ENCODE data around the gene HIVEP3. TPM values are rescaled to one million over a fixed set of nuclear protein-coding genes. Genes with fewer than 3 reads are reported as not detected.

HIVEP3 gene
- total RNA-seq, 1 donor from 2014 or later = 21.5 TPM

DNA sequence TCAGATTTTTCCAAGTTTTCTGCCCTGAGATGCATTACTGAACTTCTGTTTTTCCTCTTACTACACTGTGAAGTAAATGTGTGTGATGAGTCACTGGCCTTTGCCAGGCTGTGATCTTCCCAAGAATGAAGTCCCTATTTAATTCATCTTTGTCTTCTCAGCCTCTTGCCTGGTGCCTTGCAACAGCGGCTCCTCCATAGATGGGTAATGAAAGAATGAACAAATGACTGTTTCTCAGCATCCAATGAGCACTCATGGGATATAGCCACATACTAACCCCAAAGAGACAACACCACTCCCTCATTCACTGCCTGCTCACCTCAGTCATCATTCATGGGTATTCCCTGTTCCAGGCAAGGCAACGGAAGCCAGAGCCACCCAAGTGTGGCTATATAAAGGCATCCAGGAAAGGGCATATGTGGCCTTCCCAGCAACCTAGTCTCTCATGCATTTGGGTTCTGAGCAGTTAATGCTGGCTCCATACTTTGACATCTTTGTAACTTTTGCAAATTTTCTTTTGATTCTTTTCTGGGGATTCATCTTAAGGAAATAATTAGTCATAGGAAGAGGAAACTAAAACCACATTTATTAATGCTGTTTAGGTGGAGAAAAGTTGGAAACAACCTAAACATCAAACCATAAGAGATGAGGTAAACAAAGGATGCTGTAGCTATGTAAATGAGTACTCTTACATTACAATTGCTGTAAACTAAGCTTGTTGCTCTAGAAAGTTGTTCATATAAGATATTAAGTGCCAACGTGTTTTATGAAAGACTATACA, 71.9 kb downstream of the HIVEP3 start:
- DNase-seq = no peak

DNA sequence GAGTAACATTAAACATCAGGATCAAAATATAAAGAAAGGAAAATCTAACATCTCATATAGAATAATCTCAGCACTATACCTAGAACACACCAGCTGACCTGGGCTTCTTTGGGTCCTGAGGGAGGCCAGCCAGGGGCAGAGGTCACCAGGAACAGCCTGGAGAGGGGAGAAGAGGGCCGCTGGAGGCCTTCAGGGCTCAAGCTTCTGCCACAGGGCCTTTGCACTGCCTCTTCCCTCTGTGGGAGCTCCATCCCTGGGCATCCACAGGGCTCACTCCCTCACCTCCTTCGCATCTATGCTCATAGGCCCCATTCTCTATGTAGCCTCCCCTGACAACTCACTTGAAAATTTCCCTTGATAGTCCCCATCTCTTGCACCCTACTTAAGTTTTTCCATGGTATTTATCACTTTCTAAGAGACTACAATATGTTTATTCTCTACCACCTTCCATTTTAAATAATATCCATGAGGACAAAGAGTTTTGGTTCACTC, 73.9 kb downstream of the HIVEP3 start:
- DNase-seq = no peak

DNA sequence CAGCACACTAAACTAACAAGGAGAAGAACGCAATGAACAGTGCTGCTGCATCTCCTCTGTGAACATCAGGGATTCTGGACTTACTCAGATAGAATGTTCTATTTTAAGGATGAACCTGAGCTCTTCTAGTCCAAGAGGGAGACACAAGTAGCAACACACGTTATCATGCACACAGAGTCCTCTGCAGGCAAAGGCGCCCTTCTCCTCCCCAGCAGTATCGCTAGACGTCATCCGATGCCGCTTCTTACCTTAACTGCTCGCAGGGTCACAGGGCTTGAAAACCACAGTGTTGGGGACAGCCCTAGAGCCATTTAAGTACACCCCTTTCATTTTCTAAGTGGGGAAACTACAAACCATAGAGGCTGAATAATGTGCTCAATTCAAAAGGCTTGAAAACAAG, 74.5 kb downstream of the HIVEP3 start:
- DNase-seq = no peak

DNA sequence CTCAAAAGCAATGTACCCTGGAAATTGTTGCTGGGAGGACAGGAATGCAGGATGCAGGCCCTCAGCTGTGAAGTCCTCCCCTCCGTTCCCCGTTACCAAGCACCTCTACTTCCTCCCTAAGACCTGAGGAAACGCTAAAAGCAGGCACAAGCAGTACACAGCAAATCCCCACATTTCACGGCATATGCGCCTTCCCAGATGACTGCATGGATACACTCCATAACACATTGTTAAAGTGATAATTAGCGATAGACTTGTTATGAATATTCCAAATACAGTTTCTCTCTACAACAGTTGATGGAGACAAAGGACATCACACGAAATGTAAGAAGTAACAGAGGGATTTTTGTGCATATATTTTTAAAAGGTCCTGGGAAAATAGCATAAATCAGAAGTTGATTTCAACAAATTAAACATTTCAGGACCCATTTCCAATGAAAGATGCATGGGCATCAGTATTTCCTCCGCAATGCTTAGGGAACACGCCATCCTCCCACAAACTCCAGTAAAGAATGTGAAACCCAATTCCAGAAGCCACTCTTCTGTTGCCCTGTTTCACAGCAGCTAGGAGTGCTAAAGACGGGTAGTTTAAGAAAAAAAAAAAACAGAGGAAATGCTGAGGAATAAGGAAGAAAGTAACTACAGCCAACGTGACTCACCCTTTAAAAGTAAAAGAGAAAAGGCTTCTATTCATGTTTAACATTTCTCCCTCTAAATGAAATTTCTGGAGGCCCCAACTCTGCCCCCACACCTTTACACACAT, 75.5 kb downstream of the HIVEP3 start:
- no peak for DNase-seq

DNA sequence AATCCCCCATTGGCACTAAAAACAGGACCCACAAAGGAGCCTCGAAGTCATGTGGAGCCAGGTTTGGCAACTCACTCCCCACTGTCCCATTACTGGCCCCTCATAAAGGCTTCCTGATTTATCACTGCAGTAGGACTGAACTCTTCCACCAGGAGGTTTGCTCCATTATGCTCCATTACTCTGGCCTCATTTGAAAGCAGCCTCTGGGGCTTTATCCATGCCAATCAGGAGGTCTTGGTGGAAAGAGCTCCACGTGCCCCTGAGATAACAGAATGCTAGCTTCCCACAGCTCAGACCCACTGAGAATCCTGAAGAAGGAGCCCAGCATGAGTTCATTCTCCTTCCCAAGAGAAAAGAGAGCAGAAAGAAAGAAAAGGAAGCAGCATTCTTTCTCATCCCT, 76.4 kb downstream of the HIVEP3 start:
- DNase-seq = no peak

DNA sequence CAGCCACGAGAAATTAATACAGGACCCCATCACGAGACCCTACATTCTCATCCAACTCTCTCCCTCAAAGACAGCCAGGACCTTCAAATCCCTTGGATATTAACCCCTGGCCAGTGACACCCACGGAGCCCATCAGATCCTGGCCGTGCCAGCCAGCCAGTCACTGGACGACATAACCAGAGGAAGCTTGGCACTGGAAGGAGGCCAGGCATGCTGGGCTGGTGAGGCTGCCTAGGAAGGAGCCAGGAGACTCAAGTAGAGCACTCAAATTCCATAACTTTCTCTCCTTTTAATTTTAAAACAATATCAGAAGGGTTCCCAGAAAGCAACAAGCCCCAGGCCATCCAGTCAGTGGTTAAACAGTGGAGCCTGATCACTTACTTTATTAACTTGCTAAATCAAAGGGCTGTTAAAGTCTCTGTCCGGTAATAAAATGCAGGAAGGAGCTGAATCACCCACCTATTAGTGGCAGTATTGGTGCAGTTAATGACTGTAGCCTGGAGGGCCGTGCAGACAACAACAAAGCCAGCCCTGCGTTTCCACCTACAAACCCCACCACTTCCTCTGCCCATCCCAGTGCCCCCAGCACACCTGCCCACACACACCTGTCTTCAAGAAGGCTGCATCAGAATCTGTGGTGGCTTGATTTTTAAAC, 78.0 kb downstream of the HIVEP3 start:
- DNase-seq = no peak

DNA sequence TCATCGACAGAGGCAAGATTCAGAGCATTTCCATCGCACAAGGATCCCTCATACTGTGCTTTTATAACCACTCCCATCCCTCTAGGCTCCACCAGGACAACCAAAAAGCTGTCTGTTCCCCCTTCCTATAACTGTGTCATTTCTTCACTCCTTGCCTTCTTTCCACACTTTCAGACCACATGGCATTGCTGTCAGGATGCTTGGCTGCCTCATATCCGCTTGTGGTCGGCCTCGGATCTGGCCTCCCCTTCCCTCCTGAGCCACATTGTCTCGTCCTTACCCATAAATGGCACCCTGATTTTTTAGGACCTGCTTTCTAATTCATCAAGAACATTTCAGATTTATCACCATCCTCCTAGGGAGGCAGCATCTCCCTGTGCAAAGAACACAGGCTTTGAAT, 80.5 kb downstream of the HIVEP3 start:
- no peak for DNase-seq

DNA sequence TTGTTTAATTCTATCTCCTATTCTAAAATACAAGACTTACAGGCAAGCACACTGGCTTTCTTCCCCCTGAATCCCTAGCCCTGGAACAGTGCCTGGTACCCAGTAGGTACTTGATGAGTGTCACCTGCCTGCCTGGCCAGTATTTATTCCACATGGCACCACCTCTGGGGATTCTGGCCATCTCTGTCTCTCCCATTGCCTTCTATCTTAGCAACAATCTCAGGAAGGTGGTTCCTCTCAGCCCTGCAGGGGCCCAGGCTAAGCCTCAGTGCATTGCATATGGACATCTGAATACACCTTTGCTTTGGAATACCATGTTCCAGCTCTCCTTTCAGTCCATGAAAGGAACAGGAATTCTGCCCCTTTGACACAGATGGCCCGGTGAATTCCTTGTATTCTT, 81.0 kb downstream of the HIVEP3 start:
- no peak for DNase-seq

DNA sequence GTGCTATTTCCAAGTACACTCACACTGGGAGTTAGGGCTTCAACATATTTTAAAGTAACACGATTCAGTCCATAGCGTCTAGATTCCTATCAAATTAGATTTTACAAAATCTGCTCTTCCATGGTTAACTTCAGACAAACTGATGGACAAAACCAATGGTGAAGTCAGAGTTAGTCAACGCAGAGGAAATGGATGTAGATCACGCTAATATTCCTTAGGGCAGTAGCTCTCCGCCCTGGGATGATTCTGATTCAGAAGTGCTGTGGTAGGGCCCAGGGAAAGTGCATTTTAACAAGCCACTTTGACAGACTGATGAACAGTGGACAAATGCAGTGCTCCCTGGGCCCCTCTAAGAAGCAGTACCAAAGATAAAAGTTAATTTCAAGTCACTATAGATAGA, 83.2 kb downstream of the HIVEP3 start:
- no peak for DNase-seq

DNA sequence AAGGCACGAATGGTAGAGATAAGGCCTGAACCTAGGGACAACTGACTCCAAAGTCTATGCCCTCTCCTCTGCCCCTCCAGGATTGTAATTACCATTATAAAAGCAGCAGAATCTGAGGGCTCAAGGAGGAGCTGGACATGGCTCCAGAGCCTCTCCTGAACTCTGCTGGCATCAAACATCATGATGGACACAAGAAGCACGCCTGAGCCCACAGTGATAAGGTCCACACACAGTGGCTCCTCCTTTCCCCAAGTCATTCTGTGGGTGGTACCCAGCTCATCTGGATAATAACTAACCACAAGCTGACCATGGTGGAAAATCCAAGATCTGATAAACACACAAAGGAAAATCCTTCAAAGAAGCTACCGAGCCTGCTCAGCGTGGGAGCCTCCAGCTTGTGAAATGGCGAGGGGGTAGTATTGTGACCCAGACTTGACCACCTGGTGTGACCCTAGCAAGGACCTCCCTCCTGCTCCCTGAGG, 85.2 kb downstream of the HIVEP3 start:
- DNase-seq = no peak

DNA sequence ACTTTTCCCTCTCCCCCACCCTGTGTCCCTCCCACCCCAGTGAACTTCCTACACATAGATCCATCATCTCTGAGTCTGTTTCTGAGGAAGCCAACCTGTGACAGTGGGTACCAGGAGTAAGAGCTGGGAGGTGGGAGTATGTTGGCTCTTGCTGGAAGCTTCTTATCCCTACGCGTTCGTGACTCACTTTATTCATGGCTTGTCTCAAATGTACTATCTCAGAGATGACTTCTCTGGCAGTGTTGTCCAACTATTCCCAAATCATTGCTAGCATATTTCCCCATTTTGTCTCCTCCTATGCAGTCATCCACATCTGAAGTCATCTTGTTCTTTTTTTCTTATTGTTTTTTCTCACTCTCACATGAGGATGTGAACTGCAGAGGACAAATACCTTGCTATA, 88.0 kb downstream of the HIVEP3 start:
- DNase-seq = peak; percentile 10

DNA sequence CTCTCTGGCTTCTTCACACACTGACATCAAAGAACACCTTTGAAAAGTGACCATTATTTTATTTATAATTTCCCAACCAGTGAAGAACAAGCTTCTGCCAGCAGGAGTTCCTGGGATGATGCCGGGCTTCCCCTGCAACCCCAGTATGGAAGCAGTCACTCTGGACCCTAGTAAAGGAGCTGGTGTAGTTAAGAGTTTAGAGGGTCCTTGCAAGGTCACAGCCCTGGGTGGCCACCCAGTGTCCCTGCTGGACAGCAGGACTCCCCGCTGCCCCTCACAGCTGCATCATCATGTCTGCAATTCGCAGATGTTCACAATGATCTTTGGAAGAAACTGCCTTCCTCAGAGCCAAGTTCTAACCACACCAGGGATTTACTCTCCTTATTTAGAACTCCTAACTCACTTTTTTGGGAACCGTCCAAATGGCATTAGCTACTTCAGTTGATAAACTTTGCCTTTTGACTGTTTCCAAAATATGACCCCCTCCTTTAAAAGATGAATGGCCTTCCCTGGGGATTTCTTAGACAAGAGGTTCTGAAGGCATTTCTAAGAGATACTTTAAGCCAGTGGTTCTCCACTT, 90.6 kb downstream of the HIVEP3 start:
- no peak for DNase-seq

DNA sequence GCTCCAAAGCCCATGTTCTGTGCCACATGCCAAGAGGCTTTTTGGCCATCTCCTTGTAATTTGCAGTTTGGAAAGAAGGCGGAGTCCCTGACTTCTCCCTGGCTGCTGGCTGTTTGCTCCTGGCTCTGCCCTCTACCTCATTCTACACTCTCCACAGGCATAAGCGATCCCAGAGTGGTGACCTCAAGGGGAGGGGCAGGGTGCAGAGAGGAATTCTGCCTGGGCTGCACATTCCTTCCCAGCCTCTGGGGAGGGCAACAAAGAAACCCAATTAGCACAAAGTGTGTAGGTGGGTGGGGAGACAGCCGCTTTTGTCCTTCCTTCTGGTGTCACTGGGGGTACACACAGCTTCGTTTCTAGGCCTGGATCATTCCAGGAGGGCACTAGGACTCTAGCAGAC, 95.3 kb downstream of the HIVEP3 start:
- no peak for DNase-seq

DNA sequence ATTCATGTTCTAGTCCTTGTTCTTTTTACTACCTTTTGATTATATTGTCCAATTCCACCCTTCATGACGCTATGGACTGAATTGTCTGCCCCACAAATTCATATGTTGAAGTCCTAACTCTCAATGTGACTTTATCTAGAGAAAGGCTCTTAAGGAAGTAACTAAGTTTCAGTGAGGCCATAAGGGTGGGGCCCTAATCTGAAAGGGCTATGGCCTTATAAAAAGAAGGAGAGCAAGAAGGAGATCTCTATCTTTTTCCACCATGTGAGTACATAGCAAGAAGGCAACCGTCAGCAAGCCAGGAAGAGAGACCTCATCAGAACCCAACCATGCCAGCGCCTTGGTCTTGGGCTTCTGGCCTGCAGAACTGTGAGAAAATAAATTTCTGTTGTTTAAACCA, 95.9 kb downstream of the HIVEP3 start:
- no peak for DNase-seq

DNA sequence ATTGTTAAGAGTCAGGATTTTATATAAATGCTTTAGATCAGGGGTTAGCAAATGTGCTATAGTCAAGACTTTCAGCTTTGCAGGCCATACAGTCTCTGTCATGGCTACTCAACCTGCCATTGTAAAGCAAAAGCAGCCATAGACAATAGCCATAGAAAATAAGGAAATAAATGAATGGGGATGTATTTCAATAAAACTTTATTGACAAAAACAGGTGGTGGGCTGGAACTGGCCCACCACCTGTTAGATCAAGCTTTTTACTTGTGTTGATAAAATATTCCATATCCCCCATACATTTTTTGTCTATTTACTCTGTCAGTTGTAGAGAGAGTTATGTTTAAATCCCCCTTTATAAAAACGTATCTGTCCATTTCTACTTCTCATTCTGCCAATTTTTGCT, 98.9 kb downstream of the HIVEP3 start:
- no peak for DNase-seq

DNA sequence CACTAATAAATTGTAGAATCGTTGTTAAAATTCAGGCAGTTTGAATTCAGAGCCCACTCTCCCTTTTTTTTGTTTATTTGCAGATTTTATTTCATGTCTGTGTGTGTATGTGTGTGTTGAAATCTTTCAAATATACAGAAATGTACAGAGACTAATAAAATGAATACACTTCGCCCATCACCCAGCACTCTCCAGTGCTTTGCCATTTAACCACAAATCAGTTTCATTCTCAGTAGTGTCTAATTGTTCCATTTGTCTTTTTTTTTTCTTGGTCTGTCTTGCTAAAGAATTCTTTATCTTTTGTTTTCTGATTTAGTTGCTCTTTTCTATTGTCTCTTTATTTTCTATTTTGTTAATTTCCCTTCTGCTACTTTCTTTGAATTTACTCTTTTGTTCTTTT, 99.7 kb downstream of the HIVEP3 start:
- no peak for DNase-seq

DNA sequence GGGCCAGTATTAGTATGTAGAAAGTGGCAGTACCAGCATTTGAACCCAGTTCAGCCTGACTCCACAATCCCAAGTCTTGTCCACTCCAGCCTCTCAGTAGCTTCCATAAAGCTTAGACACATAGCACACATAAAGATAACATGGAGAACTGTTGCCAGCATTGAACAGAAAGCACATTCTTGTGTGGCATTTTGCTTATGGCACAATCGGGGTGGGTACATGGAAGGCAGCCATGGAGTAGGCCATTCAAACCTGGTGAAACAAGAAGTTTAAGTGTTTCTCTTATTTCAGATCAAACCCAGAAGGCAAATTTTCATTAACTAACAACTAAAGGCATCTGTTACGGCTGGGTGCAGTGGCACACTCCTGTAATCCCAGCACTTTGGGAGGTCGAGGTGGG, 102.7 kb downstream of the HIVEP3 start:
- DNase-seq = no peak

DNA sequence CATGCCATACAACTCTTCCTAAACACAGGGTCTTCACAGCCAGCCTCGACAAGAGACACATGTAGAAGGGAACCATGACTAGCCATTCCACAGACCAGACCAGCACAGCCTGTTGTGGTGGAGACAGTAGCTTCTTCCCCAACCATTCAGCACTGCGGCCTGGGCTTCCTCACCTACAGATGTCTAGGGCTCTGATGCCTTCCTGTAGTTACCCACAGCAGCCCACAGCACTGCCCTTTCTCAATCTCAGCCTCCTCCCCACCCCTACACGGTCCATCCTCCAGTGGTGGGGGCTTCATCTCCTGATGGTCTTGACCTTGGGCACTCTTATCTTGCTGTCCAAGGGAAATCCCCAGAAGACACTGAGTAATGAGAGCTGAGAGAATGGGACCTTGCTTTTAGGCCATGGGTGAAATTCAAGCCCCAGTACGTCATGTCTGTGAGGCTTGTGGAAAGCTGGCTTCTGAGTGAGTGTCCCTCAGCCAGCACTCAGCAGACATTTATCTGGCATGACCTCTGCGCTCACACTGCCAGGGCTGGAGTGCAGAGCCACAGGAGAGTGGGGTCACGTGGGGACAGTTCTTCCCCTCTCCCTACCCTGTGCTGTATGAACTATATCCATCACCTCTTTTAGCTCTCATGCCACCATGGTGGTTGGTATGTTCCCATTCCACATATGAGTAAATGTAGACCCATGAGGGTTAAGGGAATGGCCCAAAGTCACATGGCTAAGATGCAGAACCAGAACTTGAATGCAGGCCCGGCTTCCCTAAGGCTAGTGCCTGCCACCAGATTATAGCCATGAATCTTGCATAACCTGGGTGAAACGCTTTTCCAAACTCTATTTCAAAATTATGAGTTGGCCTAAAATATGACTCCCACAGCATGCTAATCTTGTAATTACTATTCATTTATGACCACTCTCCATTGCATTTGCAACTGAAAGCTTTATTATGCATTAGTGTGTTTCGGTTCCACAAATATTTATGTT, 104.7 kb downstream of the HIVEP3 start:
- DNase-seq = no peak

DNA sequence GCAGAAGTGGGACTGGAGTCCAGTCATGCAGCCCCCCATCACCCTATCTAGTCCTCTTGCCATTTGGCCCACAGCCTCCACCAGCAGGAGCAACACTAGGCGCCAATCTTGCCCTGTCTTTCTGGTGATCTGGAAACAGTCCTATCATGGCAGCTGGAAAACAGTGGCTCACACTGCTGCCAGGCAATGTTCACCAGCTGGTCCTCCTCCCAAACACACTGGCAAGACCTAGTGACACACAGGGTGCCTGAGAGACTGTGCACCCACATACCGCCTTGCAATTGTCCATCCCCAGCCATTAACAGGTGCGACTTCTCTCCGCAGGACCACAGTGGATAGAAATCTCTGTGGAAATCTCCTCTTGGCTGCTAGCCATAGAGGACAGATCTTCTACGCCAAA, 105.5 kb downstream of the HIVEP3 start:
- DNase-seq = no peak

DNA sequence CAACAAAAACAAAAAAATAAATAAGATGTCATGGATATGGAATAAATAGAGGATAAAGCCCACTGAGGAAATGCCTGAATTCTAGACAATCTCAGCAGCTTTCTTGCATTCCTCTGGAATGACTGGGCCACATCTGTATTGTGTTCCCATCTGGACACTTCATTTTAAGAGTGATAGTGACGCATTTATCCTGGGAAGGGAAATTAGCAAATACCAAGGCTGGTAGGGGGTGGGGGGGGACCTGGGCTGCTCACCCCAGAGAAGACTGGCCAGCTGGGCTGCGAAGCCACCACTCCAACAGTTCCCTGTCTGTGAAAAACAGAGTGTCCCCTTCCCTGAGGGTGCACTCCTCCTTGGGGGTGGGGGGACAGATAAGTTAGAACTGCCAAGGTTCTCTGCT, 106.3 kb downstream of the HIVEP3 start:
- no peak for DNase-seq

DNA sequence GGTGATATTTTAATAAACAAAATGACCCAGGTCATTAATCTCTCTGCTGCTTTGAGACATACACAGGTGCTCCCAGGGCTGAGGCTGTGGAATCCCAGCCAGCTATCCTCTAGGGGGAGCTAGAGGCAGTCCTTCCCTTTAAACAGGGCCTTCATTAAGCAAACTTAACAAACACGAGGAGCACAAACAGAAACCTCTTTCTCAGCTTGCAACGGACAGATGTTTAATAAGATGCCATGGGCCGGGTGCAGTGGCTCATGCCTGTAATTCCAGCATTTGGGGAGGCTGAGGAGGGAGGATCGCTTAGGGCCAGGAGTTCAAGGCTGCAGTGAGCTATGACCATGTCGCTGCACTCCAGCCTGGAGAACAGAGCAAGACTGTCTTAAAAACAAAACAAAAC, 106.7 kb downstream of the HIVEP3 start:
- DNase-seq = no peak

All from occipital lobe (tissue), 2 donors.